SK-N-MC (cell line): ENCODE measurements around the gene PWWP2B.

Source experiments
- EZH2 ChIP-seq: fragments of 200-600 bp; sonication (generic); IDR thresholded peaks from one replicate; pipeline ENCODE4 v1.6.1; 2017; ENCODE audit warnings: antibody characterized with exemption
- FOXP2 ChIP-seq: optimal IDR thresholded peaks from 2 replicates; pipeline ENCODE3; 2011; ENCODE audit warnings: mild to moderate bottlenecking, moderate library complexity; ENCODE audit not compliant: insufficient read depth; ENCODE audit errors: extremely low read length, control extremely low read depth
- POLR2AphosphoS5 ChIP-seq: IDR thresholded peaks from 2 replicates; pipeline ENCODE4 v1.6.1; 2012; ENCODE audit warnings: mild to moderate bottlenecking, low read depth, low read length, borderline replicate concordance

DNA sequence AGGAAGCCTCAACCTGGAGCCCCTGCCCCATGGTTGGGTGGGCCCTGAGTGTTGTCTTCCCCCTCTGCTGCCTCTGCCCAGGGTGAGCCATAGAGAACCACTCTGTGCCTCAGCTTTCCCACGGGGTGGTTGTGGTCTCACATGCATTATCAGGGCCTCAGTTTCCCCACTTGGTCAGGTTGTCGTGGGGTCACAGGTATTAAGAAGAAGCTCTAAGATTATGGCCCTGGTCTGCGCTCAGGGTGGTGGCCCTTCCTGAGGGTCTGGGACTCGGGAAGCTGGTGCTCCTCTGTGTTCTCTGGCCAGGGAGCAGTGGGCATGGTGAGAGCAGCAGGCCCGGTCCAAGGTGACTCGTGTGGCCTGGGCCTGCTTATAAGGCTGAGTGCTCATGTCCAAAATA is 47.2 kb upstream of the PWWP2B start:
- no peak for TF ChIP-seq EZH2
- TF ChIP-seq POLR2AphosphoS5: no peak
- no peak for TF ChIP-seq FOXP2
